Nephron (organoid): ENCODE data around the gene ISG20.
"Not testable (repeated sequence)": the region's sequence is repeated elsewhere in the genome, so short reads cannot be mapped to it uniquely, and the experiment has no call there.

ENCODE experiments used
- H3K27ac Mint-ChIP-seq, 3 experiments: 2 replicates each; pipeline ENCODE4 v1.8.0; 2020; ENCODE audit warnings: mixed read lengths in 3 of 3, mild to moderate bottlenecking in 2 of 3, moderate library complexity in 1 of 3
- H3K27me3 Mint-ChIP-seq: 2 replicates; pipeline ENCODE4 v1.8.0; 2021; ENCODE audit warnings: low read depth, mild to moderate bottlenecking, moderate library complexity, mixed read lengths
- H3K36me3 Mint-ChIP-seq: 2 replicates; pipeline ENCODE4 v1.8.0; 2020; ENCODE audit warnings: low read depth, mixed read lengths
- H3K4me1 Mint-ChIP-seq: 2 replicates; pipeline ENCODE4 v1.8.0; 2020; ENCODE audit warnings: mixed read lengths
- H3K4me3 Mint-ChIP-seq, 3 experiments: 2 replicates each; pipeline ENCODE4 v1.8.0; 2020; ENCODE audit warnings: mild to moderate bottlenecking in 3 of 3, mixed read lengths in 3 of 3, moderate library complexity in 2 of 3
- H3K9me3 Mint-ChIP-seq: 2 replicates; pipeline ENCODE4 v1.8.0; 2020; ENCODE audit warnings: mixed read lengths
- CTCF ChIP-seq, 3 experiments: fragments of 200-600 bp; sonication (generic); IDR thresholded peaks; one replicate each; pipeline ENCODE4 v1.5.0; 2021; ENCODE audit warnings: antibody characterized with exemption in 3 of 3; ENCODE audit not compliant: unreplicated experiment in 3 of 3

Gene ISG20

GRCh38 chr15:88636050-88636449 lies 2.8 kb upstream of the ISG20 start:
- Mint-ChIP-seq H3K9me3 (no peaks in the 10 kb centered on the region), H3K27ac (no peak overlapping the region), H3K27me3 (peaks cover 12% of the 10 kb centered on the region), H3K36me3 (peaks cover 16% of the 10 kb centered on the region), H3K4me3 (no peak overlapping the region), H3K4me1 (peaks cover 6% of the 10 kb centered on the region)
- TF ChIP-seq CTCF (IDR thresholded peaks at IDR 0.05; ENCODE audit: unreplicated experiment in 3 of 3): no peak

GRCh38 chr15:88636654-88637053 lies 2.2 kb upstream of the ISG20 start:
- no peak overlapping the region for H3K4me3 Mint-ChIP-seq
- peaks cover 6% of the 10 kb centered on the region for H3K4me1 Mint-ChIP-seq
- peaks cover 15% of the 10 kb centered on the region for H3K36me3 Mint-ChIP-seq
- no peak overlapping the region for H3K27ac Mint-ChIP-seq
- H3K9me3 Mint-ChIP-seq: no peaks in the 10 kb centered on the region
- H3K27me3 Mint-ChIP-seq: peaks cover 12% of the 10 kb centered on the region
- no peak for TF ChIP-seq CTCF (IDR thresholded peaks at IDR 0.05; ENCODE audit: unreplicated experiment in 3 of 3)

GRCh38 chr15:88637436-88637835 lies 1.4 kb upstream of the ISG20 start:
- TF ChIP-seq CTCF (IDR thresholded peaks at IDR 0.05; ENCODE audit: unreplicated experiment in 3 of 3): no peak
- Mint-ChIP-seq H3K36me3 (peaks cover 10% of the 10 kb centered on the region), H3K27ac (no peak overlapping the region), H3K4me1 (peaks cover 6% of the 10 kb centered on the region), H3K4me3 (no peak overlapping the region), H3K27me3 (peaks cover 12% of the 10 kb centered on the region), H3K9me3 (no peaks in the 10 kb centered on the region)

GRCh38 chr15:88637841-88638625 lies 783 bp upstream of the ISG20 start:
- Mint-ChIP-seq H3K27ac (no peak overlapping the region), H3K36me3 (peaks cover 7% of the 10 kb centered on the region), H3K9me3 (no peaks in the 10 kb centered on the region), H3K4me3 (peak overlapping the region in 2 of 3 experiments; percentile 1 to 51), H3K4me1 (peaks cover 6% of the 10 kb centered on the region), H3K27me3 (peaks cover 12% of the 10 kb centered on the region)
- no peak for TF ChIP-seq CTCF (IDR thresholded peaks at IDR 0.05; ENCODE audit: unreplicated experiment in 3 of 3)

GRCh38 chr15:88641959-88642452 lies 3.2 kb downstream of the ISG20 start:
- no peak for TF ChIP-seq CTCF (IDR thresholded peaks at IDR 0.05; ENCODE audit: unreplicated experiment in 3 of 3)
- no peak overlapping the region for H3K27ac Mint-ChIP-seq
- peaks cover 6% of the 10 kb centered on the region for H3K4me1 Mint-ChIP-seq
- H3K9me3 Mint-ChIP-seq: no peaks in the 10 kb centered on the region
- peaks cover 12% of the 10 kb centered on the region for H3K27me3 Mint-ChIP-seq
- H3K36me3 Mint-ChIP-seq: no peaks in the 10 kb centered on the region
- no peak overlapping the region for H3K4me3 Mint-ChIP-seq

GRCh38 chr15:88642514-88642913 lies 3.7 kb downstream of the ISG20 start:
- not testable (repeated sequence) for H3K36me3 Mint-ChIP-seq, H3K4me1 Mint-ChIP-seq, H3K27ac Mint-ChIP-seq, H3K9me3 Mint-ChIP-seq, H3K4me3 Mint-ChIP-seq
- H3K27me3 Mint-ChIP-seq: peaks cover 12% of the 10 kb centered on the region
